OCI-LY1 (cell line): Measurements from ENCODE around the gene TRIP10.

ENCODE experiments used
- H2AFZ ChIP-seq: fragments of 200-600 bp; sonication (generic), shearing (Covaris generic); 2 replicates; pipeline ENCODE4 v1.6.0; 2014; ENCODE audit warnings: antibody characterized with exemption, mild to moderate bottlenecking, low read length
- H3F3A ChIP-seq: fragments of 200-600 bp; sonication (generic), shearing (Covaris generic); 2 replicates; pipeline ENCODE4 v1.6.0; 2014; ENCODE audit warnings: mild to moderate bottlenecking, antibody characterized with exemption, low read length, moderate library complexity; ENCODE audit not compliant: insufficient read depth
- H3K27ac ChIP-seq: fragments of 200-600 bp; sonication (generic); 2 replicates; pipeline ENCODE4 v1.5.1; 2014; ENCODE audit warnings: low read length, mixed run types, mild to moderate bottlenecking, low read depth; ENCODE audit not compliant: poor library complexity, severe bottlenecking
- H3K27me3 ChIP-seq: fragments of 200-600 bp; sonication (generic); 2 replicates; pipeline ENCODE4 v1.6.0; 2014; ENCODE audit warnings: antibody characterized with exemption, mild to moderate bottlenecking, low read length, moderate library complexity; ENCODE audit not compliant: insufficient read depth
- H3K36me3 ChIP-seq: fragments of 200-600 bp; sonication (generic); 2 replicates; pipeline ENCODE4 v1.6.1; 2014; ENCODE audit warnings: mild to moderate bottlenecking, antibody characterized with exemption, low read length, moderate library complexity, mixed read lengths; ENCODE audit not compliant: insufficient read depth
- H3K4me1 ChIP-seq: fragments of 200-600 bp; sonication (generic); 2 replicates; pipeline ENCODE4 v1.5.1; 2014; ENCODE audit warnings: mild to moderate bottlenecking, low read length, moderate library complexity; ENCODE audit not compliant: insufficient read depth, severe bottlenecking
- H3K4me2 ChIP-seq: fragments of 200-600 bp; sonication (generic), shearing (Covaris generic); 2 replicates; pipeline ENCODE4 v1.6.1; 2014; ENCODE audit warnings: low read length
- H3K4me3 ChIP-seq: fragments of 200-600 bp; sonication (generic); 2 replicates; pipeline ENCODE4 v1.5.1; 2014; ENCODE audit warnings: low read length, low read depth, mild to moderate bottlenecking, mixed read lengths; ENCODE audit not compliant: poor library complexity, severe bottlenecking
- H3K79me2 ChIP-seq: fragments of 200-600 bp; shearing (Covaris generic); 2 replicates; pipeline ENCODE4 v1.6.1; 2016; ENCODE audit warnings: mixed run types, low read length, mixed read lengths; ENCODE audit not compliant: insufficient read depth
- H3K9ac ChIP-seq: fragments of 200-600 bp; sonication (generic), shearing (Covaris generic); 2 replicates; pipeline ENCODE4 v1.6.1; 2014; ENCODE audit warnings: mild to moderate bottlenecking, low read length, mixed read lengths
- H3K9me2 ChIP-seq: fragments of 200-600 bp; sonication (generic), shearing (Covaris generic); 2 replicates; pipeline ENCODE4 v1.6.1; 2014; ENCODE audit warnings: low read depth, mild to moderate bottlenecking, low read length, mixed read lengths
- H3K9me3 ChIP-seq: fragments of 200-600 bp; shearing (Covaris generic); 2 replicates; pipeline ENCODE4 v1.6.1; 2014; ENCODE audit warnings: low read length, mixed read lengths
- H4K20me1 ChIP-seq: fragments of 200-600 bp; sonication (generic), shearing (Covaris generic); 2 replicates; pipeline ENCODE4 v1.6.0; 2016; ENCODE audit warnings: mild to moderate bottlenecking, low read length; ENCODE audit not compliant: insufficient read depth
- CTCF ChIP-seq: fragments of 200-600 bp; sonication (generic), shearing (Covaris generic); IDR thresholded peaks from 2 replicates; pipeline ENCODE4 v1.5.1; 2017; ENCODE audit warnings: mild to moderate bottlenecking, antibody characterized with exemption, low read length, moderate library complexity, mixed read lengths
- EZH2 ChIP-seq: fragments of 200-600 bp; sonication (generic), shearing (Covaris generic); IDR thresholded peaks from 2 replicates; pipeline ENCODE4 v1.8.0; 2017; ENCODE audit warnings: borderline replicate concordance, mixed run types, mild to moderate bottlenecking, antibody characterized with exemption, low read length, moderate library complexity, mixed read lengths

Gene TRIP10

GRCh38 chr19:6723108-6723618 lies 16.3 kb upstream of the TRIP10 start:
- Histone ChIP-seq H3K79me2 (no peaks in the 10 kb centered on the region), H3K9me3 (no peaks in the 10 kb centered on the region), H3K4me2 (no peak overlapping the region), H4K20me1 (no peaks in the 10 kb centered on the region), H3K36me3 (no peaks in the 10 kb centered on the region), H3K9ac (no peak overlapping the region), H3K27ac (no peak overlapping the region), H3K4me3 (no peak overlapping the region), H3K4me1 (peaks cover 30% of the 10 kb centered on the region), H3K27me3 (no peaks in the 10 kb centered on the region; the same call in 1 of the 2 replicates), H3K9me2 (no peaks in the 10 kb centered on the region), H2AFZ (no peak overlapping the region), H3F3A (no peaks in the 10 kb centered on the region)
- TF ChIP-seq CTCF = no peak
- no peak for TF ChIP-seq EZH2

GRCh38 chr19:6723738-6724137 lies 15.7 kb upstream of the TRIP10 start:
- H3K9me3 ChIP-seq = no peaks in the 10 kb centered on the region
- no peak overlapping the region for H2AFZ ChIP-seq
- no peak overlapping the region for H3K27ac ChIP-seq
- no peaks in the 10 kb centered on the region for H3K79me2 ChIP-seq
- H4K20me1 ChIP-seq = no peaks in the 10 kb centered on the region
- no peaks in the 10 kb centered on the region for H3K36me3 ChIP-seq
- H3K27me3 ChIP-seq = no peaks in the 10 kb centered on the region; the same call in 1 of the 2 replicates
- no peak overlapping the region for H3K4me2 ChIP-seq
- no peak for TF ChIP-seq EZH2
- TF ChIP-seq CTCF = no peak
- H3K9ac ChIP-seq = no peak overlapping the region
- peaks cover 35% of the 10 kb centered on the region for H3K4me1 ChIP-seq
- no peaks in the 10 kb centered on the region for H3F3A ChIP-seq
- no peaks in the 10 kb centered on the region for H3K9me2 ChIP-seq
- no peak overlapping the region for H3K4me3 ChIP-seq

GRCh38 chr19:6724631-6725492 lies 14.6 kb upstream of the TRIP10 start:
- Histone ChIP-seq H3K9ac (no peak overlapping the region), H2AFZ (no peak overlapping the region), H3K27ac (no peak overlapping the region), H3K4me3 (no peak overlapping the region), H3K9me2 (no peaks in the 10 kb centered on the region), H3K9me3 (no peaks in the 10 kb centered on the region), H3K4me1 (peaks cover 37% of the 10 kb centered on the region), H3K27me3 (no peaks in the 10 kb centered on the region; the same call in 1 of the 2 replicates), H3K79me2 (no peaks in the 10 kb centered on the region), H4K20me1 (no peaks in the 10 kb centered on the region), H3K4me2 (no peak overlapping the region), H3F3A (no peaks in the 10 kb centered on the region), H3K36me3 (no peaks in the 10 kb centered on the region; the same call in 1 of the 2 replicates)
- TF ChIP-seq CTCF (no peak), EZH2 (no peak)
